ENCODE measurements around the gene CFAP141. TPM values are rescaled to one million over a fixed set of nuclear protein-coding genes. Genes with fewer than 3 reads are reported as not detected.

CFAP141 gene
- polyA plus RNA-seq, 2 of the 4 experiments (the other 2 are of a cell fraction), result not detected

DNA sequence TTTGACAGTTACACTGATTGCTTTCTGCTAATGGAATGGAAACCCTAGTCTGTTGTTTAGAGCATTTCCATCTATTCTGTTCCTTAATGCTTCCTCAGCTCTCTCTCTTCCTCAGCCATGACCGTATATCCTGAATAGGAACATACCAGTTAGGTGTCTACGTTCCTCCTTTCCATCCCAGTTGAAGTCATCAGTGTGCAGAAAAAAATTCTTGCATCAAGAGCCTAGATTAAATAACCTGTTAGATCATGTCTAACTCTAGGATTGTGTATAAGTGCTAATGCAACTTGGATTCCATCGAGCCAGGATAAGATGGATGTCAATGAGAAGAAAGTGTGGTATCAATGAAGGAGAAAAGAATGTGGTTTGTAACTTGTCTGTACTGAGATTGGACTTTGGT is 33.4 kb upstream of the CFAP141 start:
- H3K4me1 ChIP-seq, result no peaks in the 10 kb centered on the region
- DNase-seq (ENCODE audit: low read depth in 1 of 2, low spot score in 1 of 2) (no peak), ATAC-seq (no peak), FAIRE-seq (no peak)
- H3K4me2 ChIP-seq, result no peak overlapping the region
- CTCF ChIA-PET, result interaction anchor here (0.5 to 1.7 kb wide), 4 partner anchors 9 to 85 kb away, joined by 3 read pairs; no protein-coding TSS in a partner anchor
- POLR2A ChIA-PET, result no interaction called here
- H3K9me3 ChIP-seq, result no peaks in the 10 kb centered on the region
- no peak for TF ChIP-seq RARB (CRISPR knock-in tag; IDR thresholded peaks at IDR 0.05)
- TF ChIP-seq SMC3 (IDR thresholded peaks at IDR 0.05), result no peak
- no peak for TF ChIP-seq FOXS1 (CRISPR knock-in tag; IDR thresholded peaks at IDR 0.05)
- TF ChIP-seq HOXB5 (CRISPR knock-in tag; IDR thresholded peaks at IDR 0.05), result no peak
- TF ChIP-seq, protein P1, sequence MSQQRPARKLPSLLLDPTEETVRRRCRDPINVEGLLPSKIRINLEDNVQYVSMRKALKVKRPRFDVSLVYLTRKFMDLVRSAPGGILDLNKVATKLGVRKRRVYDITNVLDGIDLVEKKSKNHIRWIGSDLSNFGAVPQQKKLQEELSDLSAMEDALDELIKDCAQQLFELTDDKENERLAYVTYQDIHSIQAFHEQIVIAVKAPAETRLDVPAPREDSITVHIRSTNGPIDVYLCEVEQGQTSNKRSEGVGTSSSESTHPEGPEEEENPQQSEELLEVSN (IDR thresholded peaks at IDR 0.05; ENCODE audit: borderline replicate concordance, low read depth), result no peak
- no peak for TF ChIP-seq FOSL2 (IDR thresholded peaks at IDR 0.05)
- no peak for TF ChIP-seq FOSL2 (CRISPR knock-in tag; IDR thresholded peaks at IDR 0.05)
- TF ChIP-seq, protein P2, sequence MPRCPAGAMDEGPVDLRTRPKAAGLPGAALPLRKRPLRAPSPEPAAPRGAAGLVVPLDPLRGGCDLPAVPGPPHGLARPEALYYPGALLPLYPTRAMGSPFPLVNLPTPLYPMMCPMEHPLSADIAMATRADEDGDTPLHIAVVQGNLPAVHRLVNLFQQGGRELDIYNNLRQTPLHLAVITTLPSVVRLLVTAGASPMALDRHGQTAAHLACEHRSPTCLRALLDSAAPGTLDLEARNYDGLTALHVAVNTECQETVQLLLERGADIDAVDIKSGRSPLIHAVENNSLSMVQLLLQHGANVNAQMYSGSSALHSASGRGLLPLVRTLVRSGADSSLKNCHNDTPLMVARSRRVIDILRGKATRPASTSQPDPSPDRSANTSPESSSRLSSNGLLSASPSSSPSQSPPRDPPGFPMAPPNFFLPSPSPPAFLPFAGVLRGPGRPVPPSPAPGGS (IDR thresholded peaks at IDR 0.05), result no peak
- no peak for TF ChIP-seq MAFK (IDR thresholded peaks at IDR 0.05; ENCODE audit: partially characterized antibody)
- TF ChIP-seq NFE2L2 (conservative IDR thresholded peaks at IDR 0.05; ENCODE audit: low read length), result no peak
- TF ChIP-seq NPAS2 (CRISPR knock-in tag; IDR thresholded peaks at IDR 0.05; ENCODE audit: borderline replicate concordance), result no peak
- no peak for TF ChIP-seq RFX5 (IDR thresholded peaks at IDR 0.05)
- no peak for TF ChIP-seq TP53 (CRISPR knock-in tag; IDR thresholded peaks at IDR 0.05)
- TF ChIP-seq, protein P3, sequence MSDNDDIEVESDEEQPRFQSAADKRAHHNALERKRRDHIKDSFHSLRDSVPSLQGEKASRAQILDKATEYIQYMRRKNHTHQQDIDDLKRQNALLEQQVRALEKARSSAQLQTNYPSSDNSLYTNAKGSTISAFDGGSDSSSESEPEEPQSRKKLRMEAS (IDR thresholded peaks at IDR 0.05), result no peak
- no peak for TF ChIP-seq EHMT2 (IDR thresholded peaks at IDR 0.05; ENCODE audit: low read depth)
- no peak for TF ChIP-seq HEYL (CRISPR knock-in tag; IDR thresholded peaks at IDR 0.05)
- TF ChIP-seq HOXB13 (CRISPR knock-in tag; IDR thresholded peaks at IDR 0.05; ENCODE audit: low read depth), result no peak
- TF ChIP-seq SREBF2 (IDR thresholded peaks at IDR 0.05), result no peak
- no peak overlapping the region for H3K27ac ChIP-seq
- WGBS (ENCODE audit: missing lambda C conversion rate), result 96% methylated on average over 3 of the region's 3 CpGs
- no peak overlapping the region for H3K4me3 ChIP-seq

DNA sequence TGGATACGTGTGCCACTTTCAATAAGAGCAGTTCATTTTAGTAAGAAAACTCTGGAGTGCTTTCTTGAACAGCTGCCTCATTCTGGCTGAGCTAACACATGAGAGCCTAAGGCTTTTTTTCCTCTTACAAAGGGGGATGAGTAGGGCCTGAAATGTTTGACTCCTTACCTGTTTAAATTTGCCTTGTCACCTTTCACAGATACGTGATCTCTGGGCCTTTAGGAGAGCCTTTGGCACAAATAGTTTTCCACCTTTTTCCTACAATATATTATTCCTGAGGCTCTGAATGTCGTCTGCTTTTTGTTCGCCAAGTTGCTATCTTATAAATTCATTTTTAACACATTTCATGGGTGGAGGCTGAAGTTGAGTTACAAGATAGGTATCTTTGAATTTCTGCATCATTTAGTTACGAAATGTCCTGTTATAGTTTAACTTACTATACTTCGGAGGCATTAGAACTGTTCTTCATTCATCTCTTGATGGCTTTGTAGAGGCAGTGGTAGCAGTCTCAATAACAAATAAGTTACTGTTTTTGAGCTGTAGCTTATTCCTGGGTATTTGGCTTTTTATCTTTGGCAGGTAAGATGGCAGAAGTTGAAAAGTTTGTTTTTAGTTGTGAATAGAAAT is 31.9 kb upstream of the CFAP141 start:
- Histone ChIP-seq H3K4me2 (no peak overlapping the region), H3K27ac (no peak overlapping the region), H3K4me1 (no peaks in the 10 kb centered on the region), H3K9me3 (no peaks in the 10 kb centered on the region), H3K4me3 (no peak overlapping the region)
- ChIA-PET POLR2A (no interaction called here), CTCF (interaction anchor here (0.8 to 1.7 kb wide), 2 partner anchors 10 to 35 kb away, joined by 3 read pairs; no protein-coding TSS in a partner anchor)
- ATAC-seq (no peak), FAIRE-seq (no peak), DNase-seq (ENCODE audit: low read depth in 1 of 2, low spot score in 1 of 2) (no peak)
- 90% methylated on average over 6 of the region's 6 CpGs for whole genome bisulfite sequencing (ENCODE audit: missing lambda C conversion rate)
- TF ChIP-seq RFX5 (IDR thresholded peaks at IDR 0.05) (no peak), NR3C1 (IDR thresholded peaks at IDR 0.05) (no peak), HOXB13 (CRISPR knock-in tag; IDR thresholded peaks at IDR 0.05; ENCODE audit: low read depth) (no peak), JUN (IDR thresholded peaks at IDR 0.05) (no peak), MAZ (IDR thresholded peaks at IDR 0.05; ENCODE audit: borderline replicate concordance, low read depth, low read length) (no peak), ESRRA (IDR thresholded peaks at IDR 0.05; ENCODE audit: borderline replicate concordance, low read length) (no peak), SMC3 (IDR thresholded peaks at IDR 0.05) (no peak), POLR2AphosphoS2 (conservative IDR thresholded peaks at IDR 0.05; ENCODE audit: low read length) (no peak), RARB (CRISPR knock-in tag; IDR thresholded peaks at IDR 0.05) (no peak), CEBPB (IDR thresholded peaks at IDR 0.05) (no peak)
- TF ChIP-seq, protein P3 (IDR thresholded peaks at IDR 0.05), result no peak
- TF ChIP-seq, protein P4, sequence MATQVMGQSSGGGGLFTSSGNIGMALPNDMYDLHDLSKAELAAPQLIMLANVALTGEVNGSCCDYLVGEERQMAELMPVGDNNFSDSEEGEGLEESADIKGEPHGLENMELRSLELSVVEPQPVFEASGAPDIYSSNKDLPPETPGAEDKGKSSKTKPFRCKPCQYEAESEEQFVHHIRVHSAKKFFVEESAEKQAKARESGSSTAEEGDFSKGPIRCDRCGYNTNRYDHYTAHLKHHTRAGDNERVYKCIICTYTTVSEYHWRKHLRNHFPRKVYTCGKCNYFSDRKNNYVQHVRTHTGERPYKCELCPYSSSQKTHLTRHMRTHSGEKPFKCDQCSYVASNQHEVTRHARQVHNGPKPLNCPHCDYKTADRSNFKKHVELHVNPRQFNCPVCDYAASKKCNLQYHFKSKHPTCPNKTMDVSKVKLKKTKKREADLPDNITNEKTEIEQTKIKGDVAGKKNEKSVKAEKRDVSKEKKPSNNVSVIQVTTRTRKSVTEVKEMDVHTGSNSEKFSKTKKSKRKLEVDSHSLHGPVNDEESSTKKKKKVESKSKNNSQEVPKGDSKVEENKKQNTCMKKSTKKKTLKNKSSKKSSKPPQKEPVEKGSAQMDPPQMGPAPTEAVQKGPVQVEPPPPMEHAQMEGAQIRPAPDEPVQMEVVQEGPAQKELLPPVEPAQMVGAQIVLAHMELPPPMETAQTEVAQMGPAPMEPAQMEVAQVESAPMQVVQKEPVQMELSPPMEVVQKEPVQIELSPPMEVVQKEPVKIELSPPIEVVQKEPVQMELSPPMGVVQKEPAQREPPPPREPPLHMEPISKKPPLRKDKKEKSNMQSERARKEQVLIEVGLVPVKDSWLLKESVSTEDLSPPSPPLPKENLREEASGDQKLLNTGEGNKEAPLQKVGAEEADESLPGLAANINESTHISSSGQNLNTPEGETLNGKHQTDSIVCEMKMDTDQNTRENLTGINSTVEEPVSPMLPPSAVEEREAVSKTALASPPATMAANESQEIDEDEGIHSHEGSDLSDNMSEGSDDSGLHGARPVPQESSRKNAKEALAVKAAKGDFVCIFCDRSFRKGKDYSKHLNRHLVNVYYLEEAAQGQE (IDR thresholded peaks at IDR 0.05), result no peak
- TF ChIP-seq, protein P5, sequence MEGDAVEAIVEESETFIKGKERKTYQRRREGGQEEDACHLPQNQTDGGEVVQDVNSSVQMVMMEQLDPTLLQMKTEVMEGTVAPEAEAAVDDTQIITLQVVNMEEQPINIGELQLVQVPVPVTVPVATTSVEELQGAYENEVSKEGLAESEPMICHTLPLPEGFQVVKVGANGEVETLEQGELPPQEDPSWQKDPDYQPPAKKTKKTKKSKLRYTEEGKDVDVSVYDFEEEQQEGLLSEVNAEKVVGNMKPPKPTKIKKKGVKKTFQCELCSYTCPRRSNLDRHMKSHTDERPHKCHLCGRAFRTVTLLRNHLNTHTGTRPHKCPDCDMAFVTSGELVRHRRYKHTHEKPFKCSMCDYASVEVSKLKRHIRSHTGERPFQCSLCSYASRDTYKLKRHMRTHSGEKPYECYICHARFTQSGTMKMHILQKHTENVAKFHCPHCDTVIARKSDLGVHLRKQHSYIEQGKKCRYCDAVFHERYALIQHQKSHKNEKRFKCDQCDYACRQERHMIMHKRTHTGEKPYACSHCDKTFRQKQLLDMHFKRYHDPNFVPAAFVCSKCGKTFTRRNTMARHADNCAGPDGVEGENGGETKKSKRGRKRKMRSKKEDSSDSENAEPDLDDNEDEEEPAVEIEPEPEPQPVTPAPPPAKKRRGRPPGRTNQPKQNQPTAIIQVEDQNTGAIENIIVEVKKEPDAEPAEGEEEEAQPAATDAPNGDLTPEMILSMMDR (IDR thresholded peaks at IDR 0.05), result no peak
- TF ChIP-seq, protein P6, sequence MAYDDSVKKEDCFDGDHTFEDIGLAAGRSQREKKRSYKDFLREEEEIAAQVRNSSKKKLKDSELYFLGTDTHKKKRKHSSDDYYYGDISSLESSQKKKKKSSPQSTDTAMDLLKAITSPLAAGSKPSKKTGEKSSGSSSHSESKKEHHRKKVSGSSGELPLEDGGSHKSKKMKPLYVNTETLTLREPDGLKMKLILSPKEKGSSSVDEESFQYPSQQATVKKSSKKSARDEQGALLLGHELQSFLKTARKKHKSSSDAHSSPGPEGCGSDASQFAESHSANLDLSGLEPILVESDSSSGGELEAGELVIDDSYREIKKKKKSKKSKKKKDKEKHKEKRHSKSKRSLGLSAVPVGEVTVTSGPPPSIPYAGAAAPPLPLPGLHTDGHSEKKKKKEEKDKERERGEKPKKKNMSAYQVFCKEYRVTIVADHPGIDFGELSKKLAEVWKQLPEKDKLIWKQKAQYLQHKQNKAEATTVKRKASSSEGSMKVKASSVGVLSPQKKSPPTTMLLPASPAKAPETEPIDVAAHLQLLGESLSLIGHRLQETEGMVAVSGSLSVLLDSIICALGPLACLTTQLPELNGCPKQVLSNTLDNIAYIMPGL (CRISPR knock-in tag; IDR thresholded peaks at IDR 0.05; ENCODE audit: borderline replicate concordance), result no peak

Data from A549 (cell line).